Hepatocyte (in vitro differentiated cells): ENCODE measurements around the gene SIK3. TPM values are rescaled to one million over a fixed set of nuclear protein-coding genes. Genes with fewer than 3 reads are reported as not detected.
A peak's percentile ranks its signal among the peaks of the same experiment; 100 is the strongest.

Source experiments
- DNase-seq: peaks from one replicate; pipeline ENCODE4 v3.0.0-alpha.2; 2016; ENCODE audit warnings: low spot score
- H2AFZ ChIP-seq: fragments of 200-600 bp; sonication (generic); 2 replicates; pipeline ENCODE4 v1.6.0; 2016; ENCODE audit warnings: antibody characterized with exemption, mild to moderate bottlenecking
- H3K27ac ChIP-seq: fragments of 200-600 bp; sonication (generic); 2 replicates; pipeline ENCODE4 v1.5.1; 2016; ENCODE audit warnings: mild to moderate bottlenecking
- H3K27me3 ChIP-seq: fragments of 200-600 bp; sonication (generic); 2 replicates; pipeline ENCODE4 v1.6.1; 2016
- H3K36me3 ChIP-seq: fragments of 200-600 bp; sonication (generic); replicated peaks from 2 replicates; pipeline ENCODE4 v1.5.1; 2016; ENCODE audit warnings: low read depth; ENCODE audit not compliant: insufficient read depth
- H3K4me1 ChIP-seq: fragments of 200-600 bp; sonication (generic); 2 replicates; pipeline ENCODE4 v1.5.1; 2016; ENCODE audit warnings: mild to moderate bottlenecking, moderate library complexity; ENCODE audit not compliant: insufficient read depth
- H3K4me2 ChIP-seq: fragments of 200-600 bp; sonication (generic); 2 replicates; pipeline ENCODE4 v1.6.0; 2016
- H3K4me3 ChIP-seq: fragments of 200-600 bp; sonication (generic); 2 replicates; pipeline ENCODE4 v1.5.1; 2016; ENCODE audit warnings: mild to moderate bottlenecking
- H3K79me2 ChIP-seq: fragments of 200-600 bp; sonication (generic); 2 replicates; pipeline ENCODE4 v1.6.0; 2017; ENCODE audit warnings: mild to moderate bottlenecking
- H3K9me2 ChIP-seq: fragments of 200-600 bp; sonication (generic); replicated peaks from 2 replicates; pipeline ENCODE4 v1.6.0; 2017; ENCODE audit warnings: mild to moderate bottlenecking; ENCODE audit not compliant: insufficient read depth
- H3K9me3 ChIP-seq: fragments of 200-600 bp; sonication (generic); 2 replicates; pipeline ENCODE4 v1.5.1; 2016; ENCODE audit warnings: low read depth, mild to moderate bottlenecking
- H4K20me1 ChIP-seq: fragments of 200-600 bp; sonication (generic); 2 replicates; pipeline ENCODE4 v1.6.0; 2016; ENCODE audit warnings: mild to moderate bottlenecking; ENCODE audit not compliant: insufficient read depth, poor library complexity, severe bottlenecking
- EZH2 ChIP-seq: fragments of 200-600 bp; sonication (generic); IDR thresholded peaks from 2 replicates; pipeline ENCODE4 v1.6.1; 2016; ENCODE audit warnings: antibody characterized with exemption, mild to moderate bottlenecking, borderline replicate concordance
- EZH2phosphoT487 ChIP-seq: fragments of 200-600 bp; sonication (generic); IDR thresholded peaks from one replicate; pipeline ENCODE4 v1.6.1; 2018; ENCODE audit warnings: antibody characterized with exemption, mild to moderate bottlenecking, low read depth, moderate library complexity; ENCODE audit not compliant: unreplicated experiment, severe bottlenecking
- WGBS: methylation state at CpG from one replicate; pipeline ENCODE4 v1.1.6; 2016; ENCODE audit warnings: low lambda C conversion rate; ENCODE audit errors: missing lambda C conversion rate; 5-methylcytosine and 5-hydroxymethylcytosine counted together
- polyA plus RNA-seq: library from polyadenylated mRNA; unstranded; fragments of >200 nt; fragmentation: Nextera tagmentation; extraction: Ambion mirVana; gene quantifications from 2 replicates; pipeline ENCODE4 v1.2.1, GENCODE V29; 2016
- total RNA-seq: library from RNA; depleted of rRNA; stranded (reverse); fragments of >200 nt; gene quantifications from 2 replicates; pipeline ENCODE4 v1.2.3, GENCODE V29; 2014
- TF ChIP-seq, protein P1 (sequence below): fragments of 200-600 bp; sonication (generic); IDR thresholded peaks from 2 replicates; pipeline ENCODE4 v1.5.1; 2016; ENCODE audit warnings: antibody characterized with exemption, mild to moderate bottlenecking; ENCODE audit not compliant: poor library complexity

Gene SIK3
- total and polyA plus RNA-seq, 2 experiments from 2014 or later = 15.8 to 17.7 TPM

DNA sequence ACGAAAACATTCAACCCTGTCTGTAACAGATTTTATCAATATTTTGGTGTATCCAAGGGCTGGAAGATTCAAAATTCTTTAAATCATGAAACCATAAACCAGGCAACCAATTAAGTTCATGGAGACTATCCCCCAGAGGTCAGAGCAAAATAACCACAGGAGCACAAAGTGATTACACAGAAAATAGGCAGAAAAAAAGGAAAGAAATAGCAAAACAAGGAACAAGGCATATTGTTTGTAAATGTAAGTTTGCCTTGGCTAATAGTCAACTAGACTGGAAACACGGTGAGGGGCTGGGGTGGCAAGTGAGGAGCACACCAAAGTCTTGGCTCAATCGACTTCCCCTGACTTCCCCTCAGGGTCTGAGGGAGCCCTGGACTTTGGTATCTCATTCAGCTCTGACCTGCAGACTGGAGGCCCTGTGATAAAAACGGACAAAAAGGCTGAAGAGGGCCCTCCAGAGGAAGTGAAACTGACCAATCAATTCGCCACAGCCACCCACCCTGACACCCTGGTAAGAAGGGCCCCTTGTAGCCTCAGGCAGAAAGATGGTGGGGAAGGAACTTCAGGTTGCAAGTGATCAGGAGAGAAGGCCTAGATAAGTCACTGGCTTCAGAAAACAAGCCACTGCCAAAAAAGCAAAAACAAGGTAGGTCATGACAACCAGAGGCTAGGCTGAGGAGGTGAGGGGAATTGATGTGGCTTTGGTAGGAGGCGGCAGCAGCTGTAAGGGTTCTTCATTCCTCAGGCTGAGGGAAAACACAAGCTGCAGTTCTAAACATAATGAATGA lies 1.8 kb downstream of the SIK3 start:
- no peak overlapping the region for H2AFZ ChIP-seq
- H3K4me2 ChIP-seq = peak overlapping the region; percentile 83
- no peaks in the 10 kb centered on the region for H3K9me3 ChIP-seq
- no peaks in the 10 kb centered on the region for H3K27me3 ChIP-seq
- H3K79me2 ChIP-seq = peaks cover 66% of the 10 kb centered on the region
- peaks cover 33% of the 10 kb centered on the region for H3K4me1 ChIP-seq
- no peaks in the 10 kb centered on the region for H3K9me2 ChIP-seq
- 46% methylated on average over 6 of the region's 6 CpGs for WGBS
- peaks cover 35% of the 10 kb centered on the region for H4K20me1 ChIP-seq
- peak overlapping the region; percentile 95 for H3K27ac ChIP-seq
- no peak for TF ChIP-seq EZH2
- TF ChIP-seq, protein P1, sequence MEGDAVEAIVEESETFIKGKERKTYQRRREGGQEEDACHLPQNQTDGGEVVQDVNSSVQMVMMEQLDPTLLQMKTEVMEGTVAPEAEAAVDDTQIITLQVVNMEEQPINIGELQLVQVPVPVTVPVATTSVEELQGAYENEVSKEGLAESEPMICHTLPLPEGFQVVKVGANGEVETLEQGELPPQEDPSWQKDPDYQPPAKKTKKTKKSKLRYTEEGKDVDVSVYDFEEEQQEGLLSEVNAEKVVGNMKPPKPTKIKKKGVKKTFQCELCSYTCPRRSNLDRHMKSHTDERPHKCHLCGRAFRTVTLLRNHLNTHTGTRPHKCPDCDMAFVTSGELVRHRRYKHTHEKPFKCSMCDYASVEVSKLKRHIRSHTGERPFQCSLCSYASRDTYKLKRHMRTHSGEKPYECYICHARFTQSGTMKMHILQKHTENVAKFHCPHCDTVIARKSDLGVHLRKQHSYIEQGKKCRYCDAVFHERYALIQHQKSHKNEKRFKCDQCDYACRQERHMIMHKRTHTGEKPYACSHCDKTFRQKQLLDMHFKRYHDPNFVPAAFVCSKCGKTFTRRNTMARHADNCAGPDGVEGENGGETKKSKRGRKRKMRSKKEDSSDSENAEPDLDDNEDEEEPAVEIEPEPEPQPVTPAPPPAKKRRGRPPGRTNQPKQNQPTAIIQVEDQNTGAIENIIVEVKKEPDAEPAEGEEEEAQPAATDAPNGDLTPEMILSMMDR = peak; percentile 22
- TF ChIP-seq EZH2phosphoT487 = no peak
- H3K4me3 ChIP-seq = peak overlapping the region; percentile 91
- peak; percentile 47 for DNase-seq
- H3K36me3 ChIP-seq = no peaks in the 10 kb centered on the region

DNA sequence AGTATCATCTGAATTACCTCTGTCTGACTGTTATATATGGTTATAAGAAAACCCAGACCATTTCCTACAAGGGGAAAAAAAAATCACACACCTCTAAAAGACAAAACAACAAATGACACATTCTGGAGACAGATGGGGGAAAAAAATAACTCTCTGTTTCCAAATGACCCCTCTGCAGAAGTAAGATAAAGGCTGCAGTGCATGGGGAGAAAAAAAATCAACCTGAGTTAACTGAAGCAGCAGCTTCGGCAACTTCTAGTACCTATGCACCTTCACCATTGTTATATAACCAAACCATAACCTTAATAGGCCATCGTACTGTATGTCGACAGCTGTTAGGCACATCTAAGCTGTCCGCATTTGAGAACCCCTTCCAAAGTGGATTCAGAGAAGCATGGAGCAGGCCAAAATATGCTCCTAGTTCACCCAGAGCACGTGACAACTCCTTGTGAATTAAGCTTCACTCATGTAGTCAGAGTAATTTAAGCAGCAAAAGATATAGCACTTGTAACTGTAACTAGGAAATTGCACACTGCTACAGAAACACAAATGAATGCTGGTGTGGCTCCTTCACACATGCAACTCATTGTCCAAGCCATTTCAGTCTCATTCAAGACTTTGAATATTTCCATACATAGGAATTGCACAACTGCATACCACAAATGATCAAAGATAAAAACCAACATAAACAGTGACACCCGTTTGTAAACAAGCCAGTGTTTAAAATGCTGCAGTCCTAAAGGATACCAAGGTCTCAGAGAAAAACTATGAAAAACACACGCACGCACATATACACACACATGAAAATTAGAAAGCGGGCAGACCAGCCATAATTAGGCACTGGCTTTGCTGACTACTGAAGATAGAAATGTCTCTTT lies 2.7 kb downstream of the SIK3 start:
- TF ChIP-seq, protein P1 = no peak
- no peak for TF ChIP-seq EZH2
- no peak for TF ChIP-seq EZH2phosphoT487
- H3K36me3 ChIP-seq = no peaks in the 10 kb centered on the region
- H3K27me3 ChIP-seq = no peaks in the 10 kb centered on the region
- no peaks in the 10 kb centered on the region for H3K9me2 ChIP-seq
- peak overlapping the region; percentile 83 for H3K4me2 ChIP-seq
- H3K4me1 ChIP-seq = peaks cover 33% of the 10 kb centered on the region
- no peaks in the 10 kb centered on the region for H3K9me3 ChIP-seq
- H3K27ac ChIP-seq = peak overlapping the region; percentile 95
- DNase-seq = no peak
- H2AFZ ChIP-seq = no peak overlapping the region
- 56% methylated on average over 9 of the region's 9 CpGs for WGBS
- H3K4me3 ChIP-seq = no peak overlapping the region
- peaks cover 39% of the 10 kb centered on the region for H4K20me1 ChIP-seq
- H3K79me2 ChIP-seq = peaks cover 75% of the 10 kb centered on the region

DNA sequence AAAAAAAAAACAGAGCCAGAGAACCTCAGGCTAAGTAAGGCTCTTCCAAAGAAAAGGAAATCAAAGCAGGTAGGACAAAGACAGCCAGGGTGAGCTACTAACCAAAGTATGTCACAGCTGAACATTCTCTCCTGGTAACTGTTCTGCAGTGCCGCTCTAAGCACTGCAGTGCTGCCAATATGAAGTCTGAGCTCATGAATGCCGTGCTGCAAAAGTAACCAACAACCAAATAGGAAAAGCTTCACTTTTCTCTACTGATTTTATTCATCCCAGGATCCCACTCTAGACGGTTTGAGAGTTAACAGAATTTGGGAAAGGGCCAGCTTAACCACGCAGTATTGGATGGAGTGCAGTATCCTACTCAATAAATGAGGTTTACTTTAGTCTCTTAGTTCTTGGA lies 3.5 kb downstream of the SIK3 start:
- 58% methylated on average over 4 of the region's 4 CpGs for WGBS
- Histone ChIP-seq H3K79me2 (peaks cover 82% of the 10 kb centered on the region), H3K9me2 (no peaks in the 10 kb centered on the region), H2AFZ (no peak overlapping the region), H3K4me2 (peak overlapping the region; percentile 83), H3K4me3 (no peak overlapping the region), H3K27me3 (no peaks in the 10 kb centered on the region), H4K20me1 (peaks cover 44% of the 10 kb centered on the region), H3K36me3 (no peaks in the 10 kb centered on the region), H3K27ac (no peak overlapping the region), H3K4me1 (peaks cover 33% of the 10 kb centered on the region), H3K9me3 (no peaks in the 10 kb centered on the region)
- no peak for TF ChIP-seq EZH2
- TF ChIP-seq, protein P1 = no peak
- DNase-seq = peak; percentile 18
